CD4-positive, alpha-beta T cell treated with Interleukin-4 for 1 hour (primary cell): ENCODE data around the gene ZC3H15.
"Not testable (repeated sequence)": the region's sequence is repeated elsewhere in the genome, so short reads cannot be mapped to it uniquely, and the experiment has no call there.

ENCODE experiments used
- DNase-seq, 2 donors: peaks; one replicate each; pipeline ENCODE4 v3.0.0-alpha.2; 2020 to 2022

ZC3H15 gene

DNA sequence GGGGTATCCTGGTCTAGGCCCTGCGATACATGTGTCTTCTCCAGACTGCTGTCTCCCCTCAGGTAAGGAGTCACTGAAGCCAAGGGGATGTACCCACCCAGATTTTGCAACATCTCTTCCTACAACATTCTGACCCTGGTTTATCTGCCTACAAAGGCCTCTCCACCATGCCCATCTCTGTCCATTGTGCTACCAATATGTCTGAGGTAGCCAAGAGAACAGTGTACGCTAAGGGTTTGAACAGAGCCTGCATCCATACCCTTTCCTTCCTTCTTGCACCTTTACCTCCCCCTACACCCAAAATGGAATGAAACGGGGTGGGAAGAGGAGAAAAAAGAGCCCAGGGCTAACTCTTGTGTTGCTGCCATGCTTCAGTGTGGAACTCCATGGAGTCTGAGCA, 11.9 kb downstream of the ZC3H15 start:
- no peak for DNase-seq

DNA sequence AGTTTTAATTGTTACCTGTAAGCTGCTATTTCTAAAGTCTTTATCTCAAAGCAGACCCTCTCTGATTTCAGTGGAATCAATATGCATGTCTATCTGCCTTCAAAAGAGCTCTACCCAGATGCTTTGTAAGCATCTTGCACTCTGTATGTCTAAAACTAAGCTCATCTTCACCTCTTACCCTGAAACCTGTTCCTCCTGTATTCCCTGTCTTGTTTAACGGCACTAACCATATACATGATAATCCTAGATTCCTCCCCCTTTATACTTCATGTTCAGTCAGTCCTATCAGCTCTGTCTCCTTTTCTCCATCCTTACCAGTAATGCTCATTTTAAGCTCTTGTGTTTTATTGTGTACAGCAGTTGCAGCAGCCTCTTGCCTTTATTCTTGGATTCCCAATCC, 12.8 kb downstream of the ZC3H15 start:
- no peak for DNase-seq

DNA sequence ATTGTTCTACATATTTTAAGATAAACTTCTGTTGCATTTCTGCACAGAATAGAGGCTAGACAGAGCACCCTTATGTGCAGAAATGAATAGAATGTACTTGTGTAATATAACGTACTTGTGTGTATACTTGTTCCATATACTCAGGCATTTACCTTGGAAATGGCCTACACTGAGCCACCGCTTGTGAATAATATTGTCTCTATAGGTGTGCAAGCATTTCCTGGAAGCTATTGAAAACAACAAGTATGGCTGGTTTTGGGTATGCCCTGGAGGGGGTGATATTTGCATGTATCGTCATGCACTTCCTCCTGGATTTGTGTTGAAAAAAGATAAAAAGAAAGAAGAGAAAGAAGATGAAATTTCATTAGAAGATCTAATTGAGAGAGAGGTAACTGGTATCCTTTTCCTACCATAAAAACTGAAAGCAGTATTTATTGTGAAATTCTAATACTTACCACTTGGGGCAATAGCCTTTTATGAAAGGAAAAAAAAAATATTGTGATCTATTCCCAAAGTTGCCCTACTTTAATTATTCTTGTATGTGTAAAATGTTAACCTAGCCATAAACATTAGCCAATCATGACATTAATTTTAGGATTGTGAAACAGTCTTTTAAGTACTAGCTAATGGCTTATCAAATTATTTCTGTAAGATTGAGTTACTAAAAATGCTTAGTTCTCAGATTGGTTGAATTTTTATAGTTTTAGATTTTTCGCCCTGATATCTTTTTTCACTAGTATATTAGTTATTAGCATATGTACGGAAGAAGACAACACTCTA, 18.0 kb downstream of the ZC3H15 start:
- peak in 1 of 2 donors; percentile 39 for DNase-seq

DNA sequence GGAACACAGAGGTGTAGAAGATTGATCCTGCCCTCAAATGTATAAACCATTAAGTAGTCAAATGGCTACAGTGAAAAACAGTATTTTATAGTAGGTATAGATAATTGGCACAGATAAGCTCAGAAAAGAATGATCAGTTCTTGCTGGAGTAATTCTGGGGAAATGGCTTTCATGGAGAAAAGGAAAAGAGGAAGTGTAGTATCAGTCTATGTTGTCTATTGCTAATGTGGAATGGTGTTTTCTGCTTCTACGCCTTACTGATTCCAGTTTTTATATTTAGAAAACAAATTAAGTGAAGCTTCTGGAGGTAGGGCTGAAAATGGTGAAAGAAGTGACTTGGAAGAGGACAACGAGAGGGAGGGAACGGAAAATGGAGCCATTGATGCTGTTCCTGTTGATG, 22.2 kb downstream of the ZC3H15 start:
- DNase-seq = no peak

DNA sequence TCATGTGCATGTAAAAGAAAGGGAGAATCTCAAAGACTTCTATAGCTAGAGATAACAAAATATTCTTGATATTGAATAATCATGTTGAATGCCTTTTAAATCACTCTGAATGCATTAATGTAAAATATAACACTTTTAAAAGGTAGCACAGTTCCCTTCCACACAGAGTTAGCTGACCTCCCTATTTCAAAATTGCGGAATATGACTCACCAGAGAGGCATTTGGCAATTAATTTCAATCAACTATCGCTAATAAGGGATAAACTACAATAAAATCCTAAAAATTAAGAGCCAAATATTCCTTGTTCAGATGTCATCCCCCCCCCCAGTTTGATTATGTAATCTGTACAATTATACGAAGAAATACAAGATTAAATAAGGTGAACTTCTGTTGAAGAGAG, 29.3 kb downstream of the ZC3H15 start:
- DNase-seq = no peak

DNA sequence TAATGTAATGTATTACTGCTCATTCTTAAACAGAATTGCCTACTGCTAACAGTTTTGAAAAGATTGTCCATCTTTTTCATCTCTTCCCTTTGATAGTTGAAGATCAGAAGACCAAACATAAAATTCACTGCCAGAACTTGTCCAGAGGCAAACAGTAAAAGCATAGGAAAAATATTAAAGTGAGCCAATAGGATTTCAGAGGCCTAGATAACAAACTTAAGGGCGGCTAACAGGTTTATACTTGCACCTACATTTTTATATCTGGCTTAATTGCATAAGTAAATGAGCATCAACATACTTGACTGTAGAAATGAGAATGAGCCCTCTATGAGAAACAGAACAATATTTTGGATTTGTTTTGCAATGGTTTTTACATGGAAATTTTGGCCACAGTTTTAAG, 30.3 kb downstream of the ZC3H15 start:
- DNase-seq = no peak

DNA sequence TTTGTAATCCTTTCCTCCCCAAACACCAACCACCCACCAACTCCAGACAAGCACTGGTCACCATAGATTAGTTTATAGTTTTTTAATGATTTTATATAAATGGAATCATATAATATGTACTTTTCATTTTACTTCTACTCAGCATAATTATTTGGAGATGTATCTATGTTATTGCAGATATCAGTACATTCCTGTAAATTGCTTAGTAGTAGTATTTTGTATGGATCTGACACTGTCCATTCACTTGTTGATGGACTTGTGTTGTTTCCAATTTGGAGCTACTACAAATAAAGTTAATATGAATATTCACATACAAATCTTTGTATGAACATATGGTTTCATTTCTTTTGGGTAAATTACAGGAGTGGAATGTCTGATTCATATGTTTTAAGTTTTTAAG, 31.0 kb downstream of the ZC3H15 start:
- no peak for DNase-seq

DNA sequence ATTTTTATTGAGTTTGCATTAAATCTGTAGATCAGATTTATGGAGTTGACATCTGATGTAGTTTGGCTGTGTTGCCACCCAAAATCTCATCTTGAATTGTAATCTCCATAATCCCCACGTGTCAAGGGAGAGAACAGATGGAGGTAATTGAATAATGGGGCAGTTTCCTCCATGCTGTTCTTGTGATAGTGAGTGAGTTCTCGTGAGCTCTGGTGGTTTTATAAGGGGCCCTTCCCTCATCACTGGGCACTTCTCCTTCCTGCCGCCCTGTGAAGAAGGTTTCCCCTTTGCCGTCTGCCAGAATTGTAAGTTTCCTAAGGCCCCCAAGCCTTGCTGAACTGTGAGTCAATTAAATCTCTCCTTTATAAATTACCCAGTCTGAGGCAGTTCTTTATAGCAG, 32.2 kb downstream of the ZC3H15 start:
- no peak for DNase-seq

DNA sequence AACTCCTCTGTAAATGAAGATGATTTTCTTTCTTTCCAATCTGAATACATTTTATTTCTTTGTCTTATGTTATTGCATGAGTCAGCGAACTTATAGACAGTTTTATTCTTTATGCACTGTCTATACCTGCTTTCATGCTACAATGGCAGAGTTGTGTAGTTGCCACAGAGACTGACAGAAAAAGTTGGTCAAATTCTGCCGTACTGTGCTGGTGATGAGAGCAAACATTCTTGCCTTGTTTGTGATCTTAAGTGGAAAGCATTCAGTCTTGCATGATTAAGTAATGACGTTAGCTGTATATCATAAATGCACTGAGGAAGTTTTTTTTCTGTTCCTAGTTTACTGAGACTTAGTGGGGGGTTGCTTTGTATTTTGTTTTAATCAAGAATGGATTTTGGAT, 32.9 kb downstream of the ZC3H15 start:
- no peak for DNase-seq

DNA sequence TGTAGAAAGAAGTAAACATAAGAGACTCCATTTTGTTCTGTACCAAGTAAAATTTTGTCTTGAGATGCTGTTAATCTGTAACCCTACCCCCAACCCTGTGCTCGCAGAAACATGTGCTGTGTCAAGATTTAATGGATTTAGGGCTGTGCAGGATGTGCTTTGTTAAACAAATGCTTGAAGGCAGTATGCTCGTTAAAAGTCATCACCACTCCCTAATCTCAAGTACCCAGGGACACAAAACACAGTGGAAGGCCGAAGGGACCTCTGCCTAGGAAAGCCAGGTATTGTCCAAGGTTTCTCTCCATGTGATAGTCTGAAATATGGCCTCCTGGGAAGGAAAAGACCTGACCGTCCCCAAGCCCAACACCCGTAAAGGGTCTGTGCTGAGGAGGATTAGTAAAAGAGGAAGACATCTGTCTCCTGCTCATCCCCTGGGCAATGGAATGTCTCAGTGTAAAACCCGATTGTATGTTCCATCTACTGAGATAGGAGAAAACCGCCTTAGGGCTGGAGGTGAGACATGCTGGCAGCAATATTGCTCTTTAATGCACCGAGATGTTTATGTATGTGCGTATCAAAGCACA, 35.6 kb downstream of the ZC3H15 start:
- not testable (repeated sequence) for DNase-seq

DNA sequence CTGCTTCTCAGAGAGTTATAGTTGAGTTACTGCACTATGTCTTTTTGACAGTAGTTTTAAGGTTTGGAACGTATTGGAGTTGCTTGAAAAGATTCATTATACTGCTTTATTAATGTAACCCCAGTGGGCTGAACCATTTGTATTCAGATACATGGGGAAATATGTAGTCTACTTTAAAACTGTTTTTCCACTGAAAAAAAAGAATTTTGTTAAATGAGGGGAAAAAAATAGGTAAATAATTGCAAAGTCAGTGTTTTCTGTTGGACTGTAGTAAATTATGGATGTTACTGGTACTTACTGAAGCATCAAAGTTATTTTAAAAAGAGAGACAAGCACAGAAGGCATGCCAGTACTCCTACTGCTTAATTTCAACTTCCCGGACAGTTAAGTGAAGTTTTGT, 36.4 kb downstream of the ZC3H15 start:
- no peak for DNase-seq

DNA sequence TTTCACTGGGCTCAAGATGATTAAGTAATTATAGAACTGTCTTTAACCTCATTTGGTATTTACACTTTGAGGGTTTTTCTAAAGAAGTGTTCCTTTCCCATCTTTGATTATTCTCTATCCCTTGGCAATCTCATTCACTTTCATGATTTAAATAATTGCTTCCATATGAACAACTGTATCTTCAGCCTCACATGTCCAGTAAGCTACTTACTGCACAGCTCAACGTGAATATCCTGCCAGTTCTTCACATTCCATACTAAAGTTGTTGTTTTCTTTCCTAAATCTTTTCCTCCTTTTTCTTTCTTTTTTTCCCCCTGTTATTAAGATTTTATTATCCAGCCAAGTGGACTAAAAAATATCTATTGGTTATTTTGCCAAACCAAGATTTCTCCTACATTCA, 37.7 kb downstream of the ZC3H15 start:
- no peak for DNase-seq

DNA sequence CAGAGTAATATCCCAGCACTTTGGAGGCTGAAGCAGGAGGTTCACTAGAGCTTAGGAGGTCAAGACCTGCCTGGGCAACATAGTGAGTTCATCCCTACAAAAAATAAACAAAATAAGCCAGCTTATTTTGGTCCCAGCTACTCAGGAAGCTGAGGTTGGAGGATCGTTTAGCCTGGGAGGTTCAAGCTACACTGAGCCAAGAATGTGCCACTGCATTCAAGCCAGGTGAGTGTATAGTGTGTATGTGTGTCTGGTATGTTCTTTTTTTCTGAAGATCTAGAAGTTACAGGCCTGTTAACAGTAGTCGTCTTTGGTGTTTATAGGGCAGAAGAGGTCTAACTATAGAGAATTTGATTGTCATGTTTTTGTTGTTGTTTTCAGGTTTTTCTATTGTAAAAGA, 40.2 kb downstream of the ZC3H15 start:
- no peak for DNase-seq

DNA sequence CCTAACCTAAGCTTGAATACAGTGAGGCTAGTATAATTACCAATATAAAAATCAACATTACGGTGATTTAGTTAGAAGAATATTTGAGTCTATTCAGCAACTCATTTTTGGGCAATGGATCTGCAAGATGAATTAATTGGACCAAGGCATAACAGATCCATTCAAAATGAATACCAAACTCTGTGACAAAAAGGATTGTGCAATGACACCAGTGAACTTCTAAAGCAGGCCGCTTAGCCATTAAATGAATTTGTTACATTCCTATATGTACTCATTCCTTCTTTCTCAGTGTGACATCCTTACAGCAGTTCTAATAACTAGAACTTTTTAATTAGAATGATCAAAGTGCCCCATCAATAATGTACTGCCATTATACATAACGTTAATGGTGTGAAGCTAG, 44.3 kb downstream of the ZC3H15 start:
- no peak for DNase-seq

DNA sequence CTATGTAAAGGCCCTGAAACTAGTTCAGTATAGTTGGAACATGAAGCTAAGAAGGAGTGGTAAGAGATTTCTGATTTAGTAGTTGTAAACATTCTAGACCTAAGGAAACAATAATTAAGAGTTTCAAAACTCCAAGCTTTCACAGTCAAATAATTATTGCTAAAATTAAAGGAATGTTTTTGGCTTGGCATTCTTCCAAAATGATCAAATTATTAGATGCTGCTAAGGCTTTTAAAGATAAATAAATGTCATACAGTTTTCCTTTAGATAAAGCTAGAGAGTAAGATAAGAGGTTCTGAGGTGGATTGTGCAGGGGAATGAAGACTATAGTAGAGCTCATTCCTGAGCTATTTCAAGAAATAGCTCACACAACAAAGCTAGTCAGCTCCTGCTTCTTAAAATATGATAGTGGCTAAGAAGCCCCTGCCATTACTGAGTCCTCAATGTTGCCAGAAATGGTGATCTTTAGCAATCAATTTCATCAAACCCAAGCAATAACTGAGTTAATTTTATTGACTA, 45.3 kb downstream of the ZC3H15 start:
- DNase-seq = no peak

DNA sequence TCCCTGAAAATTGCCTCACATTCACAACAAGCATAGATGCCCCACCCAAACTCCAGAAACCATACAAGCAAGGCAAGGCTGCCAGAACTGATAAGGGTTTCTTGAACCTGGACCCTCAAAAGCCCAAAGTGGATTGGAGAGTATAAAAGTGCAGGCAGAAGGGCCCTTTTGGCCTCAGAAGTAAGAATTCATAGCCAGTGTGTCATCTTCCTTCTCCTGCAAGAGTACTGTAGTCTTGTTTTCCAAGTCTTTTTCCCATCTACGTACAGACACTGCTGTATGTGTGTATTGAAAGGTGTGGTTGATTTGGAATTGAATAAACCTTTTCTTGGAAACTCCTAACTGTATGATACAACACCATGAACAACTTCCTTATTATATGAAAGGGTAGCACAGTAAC, 46.8 kb downstream of the ZC3H15 start:
- no peak for DNase-seq

DNA sequence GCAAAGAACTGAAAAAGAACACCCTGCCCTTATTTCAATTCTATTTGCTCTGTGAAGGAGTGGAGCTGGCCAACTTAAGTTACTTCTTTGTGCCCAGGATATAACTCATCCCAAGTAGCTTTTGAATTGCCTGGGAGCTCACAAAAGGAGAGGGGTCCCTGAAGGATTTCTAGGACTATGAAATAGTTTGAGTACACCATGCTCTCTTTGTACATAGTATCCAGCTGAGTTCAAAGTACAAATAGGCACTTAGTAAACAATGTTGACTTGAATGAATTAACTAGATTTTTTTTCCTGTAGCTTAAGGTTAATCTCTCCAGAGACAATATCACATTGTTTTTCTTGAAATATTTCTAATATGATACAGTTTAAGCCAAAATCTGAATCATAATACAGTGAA, 47.7 kb downstream of the ZC3H15 start:
- no peak for DNase-seq

DNA sequence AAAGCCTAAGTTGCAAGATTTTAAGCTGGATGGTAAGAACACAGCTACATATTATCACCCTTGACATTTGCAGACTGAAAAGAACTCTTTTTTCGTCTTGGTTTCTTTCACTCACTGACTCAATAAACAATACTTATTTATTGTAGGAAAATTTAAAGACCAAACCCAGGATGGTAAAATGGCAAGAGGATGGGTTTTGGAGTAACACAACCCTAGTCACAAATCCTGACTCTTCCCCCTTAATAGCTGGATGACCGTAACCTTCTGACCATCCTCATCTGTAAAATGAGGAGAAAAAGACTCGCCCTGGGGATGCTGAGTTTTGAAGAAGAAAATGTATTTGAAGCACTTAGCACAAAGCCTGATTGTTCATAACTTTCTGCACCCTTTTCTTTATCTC, 48.3 kb downstream of the ZC3H15 start:
- no peak for DNase-seq

DNA sequence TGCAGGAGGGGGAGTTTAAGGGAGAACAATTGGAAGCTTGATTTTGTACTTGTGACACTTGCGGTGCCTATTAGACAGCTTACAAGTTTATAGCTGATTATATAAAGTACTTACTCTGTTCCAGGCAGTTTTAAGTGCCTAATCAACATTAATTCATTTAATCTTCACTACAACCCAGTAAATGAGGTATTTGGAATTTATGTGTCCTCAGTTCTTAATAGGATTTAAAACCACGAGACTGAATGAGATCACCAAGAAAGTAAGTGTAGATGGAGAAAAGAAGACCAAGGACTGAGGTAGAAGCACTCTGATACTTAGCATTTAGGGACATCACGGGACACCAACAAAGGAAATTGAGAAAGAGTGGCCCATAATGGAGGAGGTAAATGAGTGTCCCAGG, 49.8 kb downstream of the ZC3H15 start:
- no peak for DNase-seq

DNA sequence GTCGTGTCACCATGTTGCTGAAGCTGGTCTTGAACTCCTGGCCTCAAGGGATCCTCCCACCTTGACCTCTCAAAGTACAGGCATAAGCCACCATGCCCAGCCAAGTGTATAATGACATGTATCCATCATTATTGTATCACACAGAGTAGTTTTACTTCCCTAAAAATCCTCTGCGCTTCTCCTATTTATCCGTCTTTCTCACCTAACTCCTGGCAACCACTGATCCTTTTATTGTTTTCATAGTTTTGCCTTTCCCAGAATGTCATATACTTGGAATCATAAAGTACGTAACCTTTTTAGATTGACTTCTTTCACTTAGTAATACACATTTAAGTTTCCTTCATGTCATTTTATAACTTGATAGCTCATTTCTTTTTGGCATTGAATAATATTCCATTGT, 51.0 kb downstream of the ZC3H15 start:
- no peak for DNase-seq

DNA sequence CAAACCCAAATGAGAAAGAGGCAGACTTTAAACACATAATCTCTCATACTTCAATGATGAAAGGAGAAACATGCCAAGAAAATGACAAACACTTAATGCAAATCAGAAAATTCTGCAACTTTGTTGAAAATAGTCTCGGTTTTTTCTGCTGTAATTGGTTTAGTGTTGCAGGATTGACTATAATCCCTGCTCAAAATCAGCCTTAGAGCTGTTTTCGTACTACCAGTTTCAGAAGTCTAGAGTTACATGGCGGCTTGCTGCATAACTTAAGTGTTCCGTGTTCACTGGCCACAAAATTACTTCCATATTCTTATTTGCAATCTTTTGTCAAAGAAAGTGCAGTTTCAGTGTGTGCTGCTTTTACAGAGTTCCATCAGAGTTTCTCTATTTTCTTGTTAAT, 54.9 kb downstream of the ZC3H15 start:
- no peak for DNase-seq

DNA sequence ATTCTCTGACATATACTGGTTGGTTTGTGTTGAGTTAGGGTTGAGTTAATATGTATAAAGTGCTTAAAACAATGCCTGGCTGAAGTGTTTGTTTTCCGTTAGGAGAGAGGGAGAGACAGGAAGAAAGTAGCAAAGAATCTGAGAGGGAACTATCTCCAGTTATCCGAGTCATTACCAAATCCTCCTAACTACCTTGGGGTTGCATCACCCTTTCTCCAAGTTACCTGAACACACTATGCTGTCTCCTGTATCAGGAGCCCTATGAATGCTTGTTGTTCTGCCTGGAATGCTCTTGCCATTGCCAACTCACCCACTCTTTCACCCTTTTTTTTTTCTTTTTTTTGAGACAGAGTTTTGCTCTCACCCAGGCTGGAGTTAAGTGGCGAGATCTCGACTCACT, 55.9 kb downstream of the ZC3H15 start:
- DNase-seq = no peak

DNA sequence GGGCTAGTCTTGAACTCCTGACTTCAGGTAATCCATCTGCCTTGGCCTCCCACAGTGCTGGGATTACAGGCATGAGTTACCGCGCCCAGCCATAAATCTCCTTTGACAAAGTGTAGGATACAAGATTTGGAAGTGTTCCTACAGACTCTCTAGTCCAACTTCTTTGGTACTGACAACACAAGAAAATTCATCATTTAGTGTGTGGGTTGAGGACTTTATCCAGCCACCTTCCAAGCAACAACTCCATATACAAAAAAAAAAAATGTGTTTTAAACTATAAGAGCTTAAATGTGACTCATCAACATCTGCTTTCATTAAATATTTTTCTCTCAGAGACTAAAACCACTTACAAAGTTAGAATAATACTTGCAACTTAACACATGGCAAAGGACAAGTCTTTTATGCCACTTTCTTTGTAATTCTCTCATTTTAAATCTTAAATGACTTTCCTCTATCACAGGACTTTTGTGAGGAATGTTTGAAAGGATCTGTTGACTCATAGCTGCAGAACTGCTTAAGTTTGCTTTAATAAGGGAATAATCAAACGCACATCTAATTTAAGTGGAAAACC, 57.6 kb downstream of the ZC3H15 start:
- no peak for DNase-seq

DNA sequence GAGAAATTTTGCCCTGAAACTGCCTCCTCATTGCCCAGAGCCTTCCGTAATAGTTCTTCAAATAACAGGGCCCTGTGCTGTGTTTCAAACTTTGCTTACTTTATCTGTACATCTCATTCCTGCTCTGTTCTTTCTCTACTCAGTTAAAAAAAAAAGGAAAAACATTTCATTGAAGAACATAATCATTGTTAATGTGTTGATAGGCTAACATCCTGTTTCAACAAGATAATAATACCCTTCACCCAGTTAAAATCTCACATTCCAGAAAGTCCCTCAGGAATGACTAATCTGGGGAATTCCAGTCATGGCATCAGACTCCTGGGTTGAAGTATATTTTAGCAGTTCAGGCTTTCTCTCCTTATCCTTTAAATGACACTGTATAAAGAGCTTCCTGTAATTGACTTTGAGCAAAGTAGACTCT, 58.2 kb downstream of the ZC3H15 start:
- no peak for DNase-seq

DNA sequence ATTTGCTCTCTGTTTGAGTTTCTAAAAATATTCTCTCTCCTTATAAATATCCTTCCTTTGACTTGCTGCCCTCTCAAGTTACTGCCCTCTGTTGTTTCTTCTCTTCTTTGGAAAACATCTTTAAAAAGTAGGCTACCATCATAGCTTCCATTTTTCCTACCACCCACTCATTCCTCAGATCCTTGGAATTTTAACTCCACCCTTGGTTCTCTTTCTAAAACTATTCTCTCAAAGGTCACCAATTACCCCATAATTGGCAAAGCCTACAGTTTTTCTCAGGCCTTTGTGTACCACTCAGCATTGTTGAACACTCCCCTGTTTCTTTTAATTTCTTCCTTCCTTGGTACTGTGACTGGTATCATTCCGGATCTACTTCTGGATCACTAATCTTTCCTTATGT, 60.8 kb downstream of the ZC3H15 start:
- no peak for DNase-seq
